GM12864 (cell line): Measurements from ENCODE around the gene ATP8B4.

Source experiments
- DNase-seq: peaks from one replicate; pipeline ENCODE4 v3.0.0-alpha.2; 2011; ENCODE audit warnings: low read depth
- H3K4me3 ChIP-seq: 2 replicates; pipeline ENCODE4 v1.5.1; 2011; ENCODE audit warnings: mild to moderate bottlenecking, low read depth, low read length, control low read depth
- TF ChIP-seq, protein P1 (sequence below): IDR thresholded peaks from 2 replicates; pipeline ENCODE4 v1.5.1; 2011; ENCODE audit warnings: low read depth, mild to moderate bottlenecking, moderate library complexity, low read length, control low read depth, inconsistent platforms; ENCODE audit errors: missing control alignments

ATP8B4 gene

DNA sequence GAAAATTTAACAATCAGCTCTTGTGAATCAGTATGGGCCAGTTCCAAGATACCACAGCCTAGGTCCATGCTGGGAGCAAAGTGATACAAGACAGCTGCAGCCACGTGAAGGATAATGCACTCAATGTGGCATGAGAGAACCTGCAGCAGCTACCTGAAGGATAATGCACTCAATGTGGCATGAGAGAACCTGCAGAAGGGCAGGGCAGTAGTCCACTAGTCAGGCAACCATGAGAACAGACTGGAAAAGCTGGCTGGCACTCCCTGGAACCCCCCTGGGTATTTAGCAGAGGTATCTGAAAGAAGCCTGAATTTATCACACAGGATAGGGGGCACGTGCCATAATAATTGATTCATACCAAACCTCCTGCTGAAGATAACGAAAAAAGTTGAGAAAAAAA lies 237.6 kb downstream of the ATP8B4 start:
- TF ChIP-seq, protein P1, sequence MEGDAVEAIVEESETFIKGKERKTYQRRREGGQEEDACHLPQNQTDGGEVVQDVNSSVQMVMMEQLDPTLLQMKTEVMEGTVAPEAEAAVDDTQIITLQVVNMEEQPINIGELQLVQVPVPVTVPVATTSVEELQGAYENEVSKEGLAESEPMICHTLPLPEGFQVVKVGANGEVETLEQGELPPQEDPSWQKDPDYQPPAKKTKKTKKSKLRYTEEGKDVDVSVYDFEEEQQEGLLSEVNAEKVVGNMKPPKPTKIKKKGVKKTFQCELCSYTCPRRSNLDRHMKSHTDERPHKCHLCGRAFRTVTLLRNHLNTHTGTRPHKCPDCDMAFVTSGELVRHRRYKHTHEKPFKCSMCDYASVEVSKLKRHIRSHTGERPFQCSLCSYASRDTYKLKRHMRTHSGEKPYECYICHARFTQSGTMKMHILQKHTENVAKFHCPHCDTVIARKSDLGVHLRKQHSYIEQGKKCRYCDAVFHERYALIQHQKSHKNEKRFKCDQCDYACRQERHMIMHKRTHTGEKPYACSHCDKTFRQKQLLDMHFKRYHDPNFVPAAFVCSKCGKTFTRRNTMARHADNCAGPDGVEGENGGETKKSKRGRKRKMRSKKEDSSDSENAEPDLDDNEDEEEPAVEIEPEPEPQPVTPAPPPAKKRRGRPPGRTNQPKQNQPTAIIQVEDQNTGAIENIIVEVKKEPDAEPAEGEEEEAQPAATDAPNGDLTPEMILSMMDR: no peak
- H3K4me3 ChIP-seq: no peak overlapping the region
- DNase-seq: no peak

DNA sequence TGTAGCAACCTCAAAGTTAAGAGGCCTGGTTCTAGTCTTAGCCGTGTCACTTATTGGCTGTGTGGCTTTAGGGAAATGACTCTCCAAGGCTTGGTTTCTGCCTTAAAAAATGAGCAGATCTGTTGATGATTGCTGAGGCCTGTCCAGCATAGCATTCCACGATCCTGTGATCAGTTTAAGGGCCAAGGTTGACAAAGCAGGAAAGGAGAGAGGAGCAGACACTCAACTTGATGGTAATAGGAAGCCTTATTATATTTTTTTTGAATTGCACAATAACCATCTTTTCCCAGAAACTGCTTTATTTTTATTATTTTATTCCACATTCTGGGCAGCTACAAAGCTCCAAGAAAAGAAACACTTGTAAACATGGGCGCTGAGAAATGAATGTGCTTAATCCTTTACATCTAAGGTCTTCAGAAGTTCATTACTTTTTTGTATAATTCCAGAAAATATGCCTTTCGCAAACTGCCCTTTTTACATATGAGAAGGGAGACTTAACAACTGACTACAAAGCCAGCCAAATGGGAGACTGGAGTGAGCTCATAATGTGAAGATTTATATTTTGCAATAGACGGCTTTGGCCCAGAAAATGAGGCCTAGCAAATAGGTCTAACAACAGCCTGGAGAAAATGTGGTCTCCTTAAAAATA lies 241.0 kb downstream of the ATP8B4 start:
- no peak overlapping the region for H3K4me3 ChIP-seq
- TF ChIP-seq, protein P1: no peak
- no peak for DNase-seq

DNA sequence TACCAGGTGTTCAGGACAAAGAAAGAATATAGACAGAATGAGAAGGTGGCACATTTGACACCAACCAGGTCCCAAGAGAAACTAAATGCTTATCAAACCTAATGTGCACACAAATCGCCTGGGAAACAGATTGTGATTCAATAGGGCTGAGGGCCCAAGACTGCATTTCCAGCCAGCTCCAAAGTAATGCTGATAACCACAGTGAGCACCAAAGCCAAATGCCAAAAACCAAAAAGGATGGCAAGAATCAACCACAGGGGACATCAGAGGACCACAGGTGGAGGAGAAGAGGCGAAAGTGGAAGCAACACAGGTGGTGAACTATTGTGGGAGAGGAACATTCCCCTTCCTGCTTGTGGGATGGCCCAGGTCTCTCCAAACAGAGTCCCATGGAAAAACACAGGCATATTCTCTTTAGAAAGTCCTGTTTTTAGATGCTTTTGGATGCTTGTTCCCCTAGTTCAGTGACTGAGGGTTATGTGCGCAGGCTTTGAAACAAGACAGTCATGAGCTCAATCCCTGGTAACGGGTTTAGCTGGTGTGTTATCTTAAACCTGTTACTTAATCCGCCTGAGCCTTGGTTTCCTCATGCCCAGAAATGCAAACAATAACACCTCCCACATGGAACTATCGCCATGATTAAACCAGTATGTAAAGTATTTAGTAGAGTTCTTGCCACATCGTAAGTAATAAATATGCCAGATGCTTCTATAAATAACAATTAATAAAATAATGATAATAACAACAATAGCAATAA lies 241.7 kb downstream of the ATP8B4 start:
- no peak overlapping the region for H3K4me3 ChIP-seq
- TF ChIP-seq, protein P1: no peak
- DNase-seq: no peak

DNA sequence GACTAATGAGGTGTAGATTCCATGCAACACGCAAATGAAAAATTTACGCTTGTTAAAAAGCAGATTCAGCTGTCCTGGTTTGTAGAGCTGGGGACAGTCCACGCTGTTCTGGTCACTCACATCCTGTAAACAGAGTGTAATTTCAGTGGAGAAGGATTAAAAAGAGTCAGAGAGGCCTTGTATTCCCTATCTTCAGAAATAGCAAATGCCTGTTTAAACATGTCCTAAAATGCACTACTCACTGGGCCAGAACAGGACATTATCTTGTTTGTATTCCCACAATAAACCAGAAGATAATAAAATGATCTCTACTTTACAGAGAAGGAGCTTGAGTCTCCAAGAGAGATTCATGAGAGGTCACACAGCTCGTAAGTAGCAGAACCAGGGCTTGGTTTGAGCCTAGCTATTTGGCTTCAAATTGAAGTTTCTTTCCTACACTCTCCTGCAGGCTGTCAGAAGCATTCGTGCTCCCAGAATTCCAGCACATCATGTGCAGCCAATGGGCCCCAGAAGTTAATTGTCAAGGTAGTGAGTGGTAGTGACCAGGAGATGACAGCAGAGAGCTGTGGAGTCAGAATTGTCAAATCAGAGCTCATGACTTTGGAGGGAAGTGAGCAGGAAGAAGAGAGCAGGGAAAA lies 242.5 kb downstream of the ATP8B4 start:
- H3K4me3 ChIP-seq: no peak overlapping the region
- no peak for DNase-seq
- TF ChIP-seq, protein P1: peak; percentile 52

DNA sequence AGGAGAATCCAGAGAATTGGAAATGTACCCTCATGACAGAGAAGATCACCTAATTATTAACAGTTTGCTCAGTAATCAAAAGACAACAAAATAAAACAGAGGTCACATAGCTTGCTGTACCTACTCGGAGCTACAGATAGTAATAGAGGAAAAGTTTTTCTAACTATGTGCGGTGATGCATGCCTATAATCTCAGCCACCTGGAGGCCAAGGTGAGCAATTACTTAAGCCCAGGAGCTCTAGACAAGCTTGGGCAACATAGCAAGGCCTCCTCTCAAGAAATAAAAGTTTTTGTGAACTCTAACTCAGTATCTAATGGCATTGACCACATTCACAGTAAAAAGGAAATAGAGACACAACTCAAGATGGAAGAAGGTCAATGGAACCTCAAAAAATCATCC lies 243.6 kb downstream of the ATP8B4 start:
- DNase-seq: no peak
- H3K4me3 ChIP-seq: no peak overlapping the region
- TF ChIP-seq, protein P1: peak; percentile 47

DNA sequence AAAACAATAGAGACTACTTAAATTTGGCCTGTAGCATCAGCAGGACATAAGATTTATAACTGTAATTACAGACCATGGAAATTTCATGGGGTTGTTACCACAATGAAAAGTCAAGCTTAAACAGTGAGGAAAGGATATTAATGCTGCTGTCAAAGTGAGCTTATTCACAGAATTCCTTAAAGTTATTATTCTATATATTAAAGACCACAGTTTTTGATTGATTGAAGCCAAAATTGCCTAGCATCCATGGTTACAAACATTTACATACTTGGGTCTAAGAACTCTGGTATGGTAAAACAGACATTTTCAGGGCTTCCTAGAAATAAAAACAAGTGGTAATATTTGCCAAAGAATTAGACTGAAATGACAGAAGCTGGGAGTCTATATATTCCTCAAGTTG lies 248.6 kb downstream of the ATP8B4 start:
- H3K4me3 ChIP-seq: no peak overlapping the region
- TF ChIP-seq, protein P1: no peak
- DNase-seq: no peak
